Measurements from ENCODE around the gene DENND11. TPM values are rescaled to one million over a fixed set of nuclear protein-coding genes. Genes with fewer than 3 reads are reported as not detected.

The DENND11 gene, protein sequence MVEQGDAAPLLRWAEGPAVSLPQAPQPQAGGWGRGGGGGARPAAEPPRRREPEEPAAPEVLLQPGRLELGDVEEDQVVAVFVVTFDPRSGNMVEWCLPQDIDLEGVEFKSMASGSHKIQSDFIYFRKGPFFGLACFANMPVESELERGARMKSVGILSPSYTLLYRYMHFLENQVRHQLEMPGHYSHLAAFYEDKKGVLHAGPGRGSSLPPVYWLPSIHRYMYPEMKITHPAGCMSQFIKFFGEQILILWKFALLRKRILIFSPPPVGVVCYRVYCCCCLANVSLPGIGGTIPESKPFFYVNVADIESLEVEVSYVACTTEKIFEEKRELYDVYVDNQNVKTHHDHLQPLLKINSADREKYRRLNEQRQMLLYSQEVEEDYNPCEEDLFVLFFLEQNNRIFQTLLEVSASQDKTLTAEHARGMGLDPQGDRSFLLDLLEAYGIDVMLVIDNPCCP
- 45.5 and 50.3 TPM in 2 replicates for total RNA-seq

DNA sequence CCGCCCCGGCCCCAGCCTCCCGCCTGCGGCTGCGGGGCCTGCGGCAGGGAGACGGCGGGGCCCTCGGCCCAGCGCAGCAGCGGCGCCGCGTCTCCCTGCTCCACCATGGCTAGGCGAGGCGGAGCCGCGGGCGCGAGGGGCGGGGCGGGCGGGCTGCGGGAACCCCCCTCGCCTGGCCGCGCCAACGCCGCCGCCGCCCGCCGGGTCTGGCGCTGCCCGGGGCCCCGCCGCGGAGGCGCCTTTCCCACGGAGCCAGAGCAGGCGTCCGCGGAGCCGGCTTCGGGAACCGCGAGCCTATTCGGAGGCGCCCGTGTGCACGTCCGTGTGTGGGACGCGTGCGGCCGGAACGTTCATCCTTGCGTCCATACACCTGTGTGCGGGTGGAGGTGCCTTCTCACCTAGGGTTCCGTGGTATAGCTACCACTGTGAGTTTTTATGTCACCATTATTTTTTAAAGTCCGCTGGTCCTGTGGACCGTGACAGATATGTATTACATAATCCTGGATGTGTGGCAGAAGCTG is at the start of gene DENND11:
Gene DENND11, minus strand, starts transcription at position 120 of the 521 bp plus-strand sequence. Its CDS starts 13 bp downstream, at position 107.

DNA sequence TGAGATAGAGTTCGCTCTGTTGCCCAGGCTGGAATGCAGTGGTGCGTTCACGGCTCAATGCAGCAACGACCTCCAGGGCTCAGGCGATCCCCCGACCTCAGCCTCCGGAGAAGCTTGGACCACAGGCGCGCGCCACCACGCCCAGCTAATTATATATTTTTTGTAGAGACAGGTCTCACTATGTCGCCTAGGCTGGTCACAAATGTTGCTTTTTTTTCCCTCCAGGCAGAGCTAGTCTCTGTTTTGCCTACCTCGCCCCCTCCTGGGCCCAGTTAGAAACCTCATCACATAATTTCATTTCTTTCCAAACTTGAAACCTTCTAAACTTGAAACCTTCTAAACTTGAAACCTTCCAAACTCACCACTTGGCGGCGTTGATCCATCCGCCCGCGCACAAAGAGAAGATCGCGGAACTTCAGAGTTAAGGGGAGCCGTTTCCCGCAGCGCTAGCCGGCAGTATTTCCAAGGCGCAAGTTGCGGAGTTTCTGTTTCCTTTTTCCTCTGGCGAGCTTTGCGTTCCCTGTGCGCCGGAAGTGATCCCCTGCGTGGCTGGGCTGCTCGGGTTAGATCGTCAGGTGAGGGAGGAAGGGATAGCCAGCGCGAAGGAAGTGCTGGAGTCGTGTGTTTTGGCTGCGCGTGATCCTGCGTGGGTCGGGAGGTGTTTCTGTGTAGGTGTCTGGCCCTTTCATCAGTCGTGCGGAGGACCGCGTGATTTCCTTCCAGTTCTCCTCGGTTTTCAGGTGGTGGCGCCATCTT is 36.0 kb upstream of the DENND11 start, which contains the start of gene SSBP1:
Gene SSBP1, plus strand, starts transcription at position 523 of the 756 bp plus-strand sequence. CDS start 809 bp downstream, outside the sequence.

DNA sequence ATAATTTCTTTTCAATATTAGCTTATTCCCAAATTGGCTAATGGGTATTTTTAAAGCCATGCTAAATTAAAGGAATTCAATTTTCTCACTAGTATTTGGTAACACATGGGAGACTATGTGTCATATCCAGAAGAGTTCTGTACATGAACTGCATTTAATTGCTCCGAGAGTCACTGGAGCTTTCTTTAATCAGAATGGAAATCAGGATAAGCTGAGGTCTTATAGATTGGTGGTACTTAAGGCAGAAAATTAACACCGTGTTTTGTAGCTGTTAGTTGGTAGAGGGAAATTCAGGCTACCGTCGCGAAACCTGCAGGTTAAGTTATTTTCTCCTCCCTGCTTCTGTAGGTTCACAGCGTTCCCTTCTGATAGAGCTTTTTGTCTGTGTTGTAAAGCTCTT is 6.4 kb upstream of the DENND11 start, which contains the start of gene WEE2:
Gene WEE2, plus strand, starts transcription at position 3 of the 400 bp plus-strand sequence. CDS start 406 bp downstream, outside the sequence.

Small RNA genes within 50 kb of the gene (small RNA-seq; reads per million reads assigned to genes)
- not detected for gene RNU1-82P

Other genes with a start within 250 kb of the DENND11 start
- gene AGK, start 150.8 kb downstream of the DENND11 start, total RNA-seq = 38.9 and 46.1 TPM in 2 replicates
- not detected in 2 replicates for gene WEE2, start 6.2 kb upstream of the DENND11 start, total RNA-seq
- 88.5 and 176 TPM in 2 replicates for gene SSBP1, start 36.2 kb upstream of the DENND11 start, total RNA-seq
- 0.98 and 1.2 TPM in 2 replicates for gene TAS2R3, start 61.9 kb upstream of the DENND11 start, total RNA-seq
- gene TAS2R4, start 74.5 kb upstream of the DENND11 start, total RNA-seq = 0.98 and 1.9 TPM in 2 replicates
- 0.65 and 1.5 TPM in 2 replicates for gene TAS2R5, start 88.1 kb upstream of the DENND11 start, total RNA-seq
- not detected in 2 replicates for gene PRSS37, start 139.3 kb upstream of the DENND11 start, total RNA-seq
- not detected in 2 replicates for gene OR9A4, start 214.2 kb upstream of the DENND11 start, total RNA-seq
- gene CLEC5A, start 244.8 kb upstream of the DENND11 start, total RNA-seq = not detected in 2 replicates